Stimulated activated CD4-positive, alpha-beta T cell treated with anti-CD3 and anti-CD28 coated beads, TNF-alpha, amount 100 ng/mL, for 48 hours (primary cell): ENCODE measurements around the gene C11orf58.

ENCODE experiments used
- DNase-seq, 3 donors: peaks; one replicate each; pipeline ENCODE4 v3.0.0-alpha.2; 2020; ENCODE audit warnings: low read depth in 3 of 3

C11orf58 gene

GRCh38 chr11:16738193-16738946 is at the start of gene C11orf58:
C11orf58 (plus strand) TSS chr11:16738647; CDS start chr11:16738779, 132 bp downstream.
- DNase-seq: peak; percentile 80 to 90 (median 83)

GRCh38 chr11:16690086-16690485 is 48.4 kb upstream of the C11orf58 start:
- no peak for DNase-seq

GRCh38 chr11:16703795-16704194 is 34.7 kb upstream of the C11orf58 start:
- no peak for DNase-seq

GRCh38 chr11:16713594-16713993 is 24.9 kb upstream of the C11orf58 start:
- no peak for DNase-seq

GRCh38 chr11:16722581-16723344 is 15.7 kb upstream of the C11orf58 start:
- DNase-seq: no peak

GRCh38 chr11:16727806-16728205 is 10.6 kb upstream of the C11orf58 start:
- DNase-seq: no peak

GRCh38 chr11:16737818-16738192 is 642 bp upstream of the C11orf58 start:
- DNase-seq: peak in 1 of 3 donors; percentile 8

GRCh38 chr11:16738947-16739815 is 734 bp downstream of the C11orf58 start:
- no peak for DNase-seq

- no peak for DNase-seq
Measured at GRCh38 chr11:16741473-16741872, 3.0 kb downstream of the C11orf58 start.

- DNase-seq: no peak
Measured at GRCh38 chr11:16743478-16743877, 5.0 kb downstream of the C11orf58 start.

GRCh38 chr11:16744128-16744725 is 5.8 kb downstream of the C11orf58 start:
- DNase-seq: no peak

- DNase-seq: no peak
Measured at GRCh38 chr11:16745950-16746605, 7.6 kb downstream of the C11orf58 start.

GRCh38 chr11:16749092-16749491 is 10.6 kb downstream of the C11orf58 start:
- DNase-seq: no peak

GRCh38 chr11:16749666-16750065 is 11.2 kb downstream of the C11orf58 start:
- no peak for DNase-seq

GRCh38 chr11:16750417-16750816 is 12.0 kb downstream of the C11orf58 start:
- no peak for DNase-seq

- no peak for DNase-seq
Measured at GRCh38 chr11:16758382-16759024, 20.1 kb downstream of the C11orf58 start.

GRCh38 chr11:16759857-16760508 is 21.5 kb downstream of the C11orf58 start:
- DNase-seq: no peak

- no peak for DNase-seq
Measured at GRCh38 chr11:16763746-16764145, 25.3 kb downstream of the C11orf58 start.

- no peak for DNase-seq
Measured at GRCh38 chr11:16764888-16765287, 26.4 kb downstream of the C11orf58 start.

- no peak for DNase-seq
Measured at GRCh38 chr11:16767137-16767536, 28.7 kb downstream of the C11orf58 start.
